Suprapubic skin (tissue), 4 donors: ENCODE measurements around the gene SELP.

ENCODE experiments used
- POLR2A ChIP-seq, 2 donors: fragments of 450-650 bp; IDR thresholded peaks; one replicate each; pipeline ENCODE4 v1.6.1; 2017; ENCODE audit warnings: antibody characterized with exemption in 2 of 2, mild to moderate bottlenecking in 2 of 2, moderate library complexity in 2 of 2
- POLR2AphosphoS5 ChIP-seq, 3 donors: sonication (generic); formaldehyde crosslinking; IDR thresholded peaks; one replicate each; pipeline ENCODE4 v1.6.1; 2017; ENCODE audit warnings: antibody characterized with exemption in 3 of 3

DNA sequence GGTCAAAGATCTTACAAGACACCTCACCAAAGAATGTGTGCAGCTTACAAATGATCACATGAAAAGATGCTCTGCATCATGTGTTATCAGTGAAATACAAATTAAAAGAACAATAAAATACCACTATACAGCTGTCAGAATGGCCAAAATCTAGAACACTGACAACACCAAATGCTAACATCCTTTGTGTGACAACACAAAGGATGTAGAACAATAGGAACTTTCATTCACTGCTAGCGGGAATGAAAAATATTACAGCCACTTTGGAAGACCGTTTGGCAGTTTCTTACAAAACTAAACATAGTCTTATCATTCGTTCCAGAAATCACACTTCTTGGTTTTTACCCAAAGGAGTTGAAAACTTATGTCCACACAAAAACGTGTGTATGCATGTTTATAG, 20.6 kb upstream of the SELP start:
- TF ChIP-seq POLR2A (IDR thresholded peaks at IDR 0.05) = no peak
- no peak for TF ChIP-seq POLR2AphosphoS5 (IDR thresholded peaks at IDR 0.05)
